DOHH2 (cell line): ENCODE results near the gene KCNMA1.

ENCODE experiments used
- CTCF ChIP-seq: fragments of 200-600 bp; sonication (generic); IDR thresholded peaks from one replicate; pipeline ENCODE4 v1.5.1; 2014; ENCODE audit warnings: antibody characterized with exemption, mild to moderate bottlenecking, low read depth, low read length; ENCODE audit not compliant: poor library complexity, severe bottlenecking
- EZH2phosphoT487 ChIP-seq: fragments of 200-600 bp; sonication (generic); IDR thresholded peaks from 2 replicates; pipeline ENCODE4 v1.6.1; 2017; ENCODE audit warnings: borderline replicate concordance, mild to moderate bottlenecking, antibody characterized with exemption, low read length, moderate library complexity, mixed read lengths

DNA sequence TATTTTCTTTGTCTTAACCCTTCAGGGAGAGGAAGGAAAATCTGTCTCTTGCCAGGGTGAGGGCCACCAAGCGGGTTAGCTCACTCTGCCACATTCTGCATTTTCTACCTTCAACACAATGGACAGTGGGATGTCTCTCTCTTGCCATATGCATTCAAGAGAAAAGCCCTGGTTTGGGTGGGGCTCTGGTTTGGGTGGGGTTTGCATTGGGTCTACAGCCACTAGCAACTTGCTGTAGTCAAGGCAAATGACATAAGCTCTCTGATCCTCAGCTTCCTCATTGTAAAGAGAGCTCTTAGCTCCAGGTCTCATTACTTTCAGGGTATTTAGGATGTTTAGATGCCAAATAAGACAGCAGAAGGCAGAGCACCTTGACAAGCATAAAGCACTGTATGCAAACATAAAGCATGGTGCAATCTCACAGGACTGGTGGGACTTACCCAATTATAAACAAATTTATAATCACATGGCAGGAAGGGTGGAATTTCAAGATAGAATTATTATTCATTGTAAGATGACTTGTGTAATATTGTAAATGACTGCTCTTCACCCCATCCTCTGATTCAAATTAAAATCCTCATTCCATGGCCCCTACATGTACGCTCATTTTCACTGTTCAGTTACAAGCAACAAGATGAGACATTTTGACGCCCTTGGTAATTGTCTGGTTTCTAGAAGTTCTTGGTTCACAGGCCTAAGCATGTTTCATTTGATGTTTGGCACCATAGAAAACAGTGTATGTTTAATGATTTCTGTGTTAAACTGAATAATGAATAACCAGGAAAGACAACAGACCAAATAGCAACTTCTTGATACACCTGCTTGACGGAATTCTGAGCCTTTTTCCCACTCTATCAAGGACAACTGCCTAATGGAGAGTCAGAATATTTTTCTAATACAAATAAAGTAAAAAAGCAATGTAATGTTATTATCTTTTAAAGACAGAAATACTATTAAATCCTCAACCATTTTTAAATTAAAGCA lies 258.9 kb downstream of the KCNMA1 start:
- TF ChIP-seq CTCF (no peak), EZH2phosphoT487 (no peak)
